ENCODE measurements around the gene WDR93. TPM values are rescaled to one million over a fixed set of nuclear protein-coding genes. Genes with fewer than 3 reads are reported as not detected.

Gene WDR93
- total RNA-seq, 2 donors from 2014 or later = 0.19 TPM; not detected in 1

DNA sequence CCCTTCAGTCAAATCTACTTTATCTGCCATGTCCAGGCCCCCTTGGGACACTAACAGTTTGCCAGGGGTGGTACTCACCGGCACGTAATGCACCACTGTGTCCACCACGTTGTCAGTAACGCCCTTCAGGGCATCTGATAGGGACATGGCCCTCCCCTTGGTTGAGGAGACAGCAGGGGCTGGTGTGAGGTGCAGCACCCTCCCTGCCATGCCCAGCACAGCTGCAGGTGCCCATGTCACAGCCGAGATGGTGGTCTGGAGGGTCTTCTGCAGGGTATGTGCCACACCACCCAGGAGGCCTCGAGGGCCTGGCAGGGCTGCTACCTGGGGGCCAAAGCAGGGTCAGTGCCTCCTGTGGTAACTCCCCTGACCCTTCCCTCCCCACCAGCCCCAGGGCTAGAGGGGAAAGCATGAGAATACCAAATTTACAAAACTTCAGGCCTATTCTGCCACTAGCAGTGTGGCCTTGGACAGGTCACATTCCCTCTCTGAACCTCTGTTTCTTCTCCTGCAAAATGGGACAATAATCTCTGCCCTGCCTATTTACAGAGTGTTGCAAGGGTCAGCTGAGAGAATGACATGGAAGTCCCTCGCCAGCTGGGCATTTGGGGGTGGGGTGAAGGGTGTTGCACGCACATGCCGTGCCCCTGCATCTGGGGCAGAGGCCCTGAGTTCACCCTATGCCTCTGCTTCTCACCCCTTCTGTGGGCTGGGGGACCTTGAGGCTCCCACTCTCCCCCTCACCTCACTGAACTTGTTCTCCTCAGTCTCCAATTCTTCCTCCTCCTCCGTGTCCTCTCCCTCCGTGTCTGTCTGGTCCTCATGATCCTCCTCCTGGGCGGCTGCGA is 23.5 kb upstream of the WDR93 start:
- Mint-ChIP-seq H3K27me3 (ENCODE audit: low read depth) (peaks cover 22% of the 10 kb centered on the region), H3K9me3 (no peaks in the 10 kb centered on the region), H3K27ac (no peak overlapping the region), H3K4me1 (ENCODE audit: low read depth) (no peaks in the 10 kb centered on the region), H3K36me3 (ENCODE audit: insufficient read depth in 2 of 2) (no peaks in the 10 kb centered on the region), H3K4me3 (no peak overlapping the region)
- DNase-seq (no peak), ATAC-seq (replicated peaks in 1 of 2) (no peak)

DNA sequence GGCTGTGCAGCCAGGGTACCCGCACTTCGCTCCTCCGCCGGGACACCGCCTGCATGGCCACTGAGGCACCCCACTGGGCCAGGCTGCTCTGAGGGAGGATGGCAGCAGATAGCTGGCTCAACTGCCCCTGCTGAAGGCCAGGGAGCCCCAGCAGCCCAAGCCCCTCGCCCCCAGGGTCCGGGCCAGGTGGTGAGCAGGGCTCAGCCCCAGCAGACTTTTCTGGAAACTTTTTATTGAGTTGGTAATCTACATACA is 23.0 kb upstream of the WDR93 start:
- H3K4me3 Mint-ChIP-seq = no peak overlapping the region
- H3K36me3 Mint-ChIP-seq (ENCODE audit: insufficient read depth in 2 of 2) = no peaks in the 10 kb centered on the region
- ATAC-seq (replicated peaks in 1 of 2) (no peak), DNase-seq (no peak)
- H3K9me3 Mint-ChIP-seq = no peaks in the 10 kb centered on the region
- H3K27me3 Mint-ChIP-seq (ENCODE audit: low read depth) = peaks cover 16% of the 10 kb centered on the region
- no peaks in the 10 kb centered on the region for H3K4me1 Mint-ChIP-seq (ENCODE audit: low read depth)
- H3K27ac Mint-ChIP-seq = no peak overlapping the region

DNA sequence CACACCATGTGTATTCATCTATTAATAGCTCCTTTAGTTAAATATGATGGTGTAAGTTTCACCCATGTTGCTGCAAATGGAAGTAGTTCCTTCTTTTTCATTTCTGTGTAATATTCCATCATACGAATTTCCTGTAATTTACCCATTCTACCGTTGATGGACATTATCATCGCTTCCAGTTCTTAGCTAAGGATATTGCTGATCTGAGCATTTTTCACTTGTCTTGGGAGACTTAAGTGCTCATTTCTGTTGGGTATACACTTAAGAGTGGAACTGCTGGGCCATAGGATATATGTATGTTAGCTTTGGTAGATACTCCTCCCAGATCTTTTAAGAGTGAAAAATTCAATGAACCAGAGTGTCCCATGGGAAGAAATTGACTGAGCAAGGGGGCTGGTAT is 22.4 kb upstream of the WDR93 start:
- no peak overlapping the region for H3K27ac Mint-ChIP-seq
- H3K27me3 Mint-ChIP-seq (ENCODE audit: low read depth) = peaks cover 11% of the 10 kb centered on the region
- ATAC-seq (replicated peaks in 1 of 2) (no peak), DNase-seq (no peak)
- no peaks in the 10 kb centered on the region for H3K9me3 Mint-ChIP-seq
- H3K4me1 Mint-ChIP-seq (ENCODE audit: low read depth) = no peaks in the 10 kb centered on the region
- no peaks in the 10 kb centered on the region for H3K36me3 Mint-ChIP-seq (ENCODE audit: insufficient read depth in 2 of 2)
- no peak overlapping the region for H3K4me3 Mint-ChIP-seq

DNA sequence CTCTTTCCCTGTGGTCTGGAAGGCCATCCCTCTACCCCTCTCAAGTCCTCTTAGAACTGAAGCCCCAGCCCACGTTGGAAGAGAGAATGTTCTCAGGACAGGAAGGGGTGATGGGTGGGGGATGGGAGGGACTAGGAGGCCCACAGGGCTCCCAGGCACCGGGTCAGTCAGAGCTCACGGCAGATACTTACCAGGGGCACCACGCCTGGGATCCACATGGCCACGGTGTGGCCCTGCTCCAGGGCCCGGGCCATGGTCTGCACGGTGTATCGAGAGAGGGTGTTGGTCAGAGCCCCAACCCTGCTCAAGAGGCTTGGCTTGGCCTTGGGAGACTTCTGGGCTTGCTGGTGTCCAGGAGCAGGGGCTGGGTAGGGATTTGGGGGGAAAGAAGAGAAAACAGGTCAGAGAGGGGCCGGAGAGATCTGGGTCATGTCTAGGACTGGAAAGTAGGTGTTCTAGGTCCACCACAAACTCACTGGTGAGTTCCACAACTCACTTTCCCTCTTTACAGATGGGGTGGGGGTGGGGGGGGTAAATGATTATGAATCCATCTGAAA is 21.2 kb upstream of the WDR93 start:
- no peak overlapping the region for H3K27ac Mint-ChIP-seq
- ATAC-seq (replicated peaks in 1 of 2) = no peak
- peaks cover 8% of the 10 kb centered on the region for H3K27me3 Mint-ChIP-seq (ENCODE audit: low read depth)
- no peaks in the 10 kb centered on the region for H3K9me3 Mint-ChIP-seq
- H3K36me3 Mint-ChIP-seq (ENCODE audit: insufficient read depth in 2 of 2) = no peaks in the 10 kb centered on the region
- DNase-seq = no peak
- H3K4me1 Mint-ChIP-seq (ENCODE audit: low read depth) = no peaks in the 10 kb centered on the region
- no peak overlapping the region for H3K4me3 Mint-ChIP-seq

- Mint-ChIP-seq H3K27me3 (ENCODE audit: low read depth) (peaks cover 3% of the 10 kb centered on the region), H3K4me3 (no peak overlapping the region)
- ATAC-seq (replicated peaks in 1 of 2) = no peak
Observed at GRCh38 chr15:89669941-89670340, 20.7 kb upstream of the WDR93 start.

DNA sequence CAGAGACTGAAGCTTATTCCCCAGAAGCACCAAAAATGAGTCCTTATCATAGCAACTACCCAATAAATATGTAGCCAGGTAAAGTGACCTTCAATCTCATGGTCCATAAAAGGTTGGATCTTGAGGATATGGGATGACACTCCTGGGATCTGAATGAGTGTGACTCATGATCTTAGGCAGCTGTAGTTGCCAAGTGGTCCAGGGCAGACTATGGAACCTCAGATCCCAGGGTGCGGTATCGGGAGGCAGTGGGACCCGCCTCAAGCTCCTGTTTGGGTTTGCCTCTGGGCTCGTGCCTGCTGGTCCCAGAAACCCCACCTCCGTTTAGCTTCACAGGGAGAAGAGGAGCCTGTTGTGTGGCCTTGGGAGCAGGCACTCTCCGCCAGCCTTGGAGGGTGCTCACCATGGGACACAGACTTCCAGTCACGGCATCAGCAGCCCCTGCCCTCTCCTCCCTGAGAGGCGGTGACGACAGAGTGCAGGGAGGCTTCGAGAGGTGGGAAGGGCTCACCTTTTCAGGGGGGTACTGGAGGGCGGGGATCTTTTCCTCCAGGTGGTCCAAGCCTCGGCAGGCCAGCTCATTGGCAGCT is 19.5 kb upstream of the WDR93 start:
- no peak for ATAC-seq (replicated peaks in 1 of 2)
- no peak for DNase-seq
- H3K36me3 Mint-ChIP-seq (ENCODE audit: insufficient read depth in 2 of 2) = no peaks in the 10 kb centered on the region
- H3K27me3 Mint-ChIP-seq (ENCODE audit: low read depth) = no peaks in the 10 kb centered on the region
- H3K4me3 Mint-ChIP-seq = no peak overlapping the region
- no peaks in the 10 kb centered on the region for H3K4me1 Mint-ChIP-seq (ENCODE audit: low read depth)
- H3K27ac Mint-ChIP-seq = no peak overlapping the region
- H3K9me3 Mint-ChIP-seq = no peaks in the 10 kb centered on the region

More at GRCh38 chr15:89669941-89670340, 20.7 kb upstream of the WDR93 start:
- Mint-ChIP-seq H3K9me3 (no peaks in the 10 kb centered on the region), H3K36me3 (ENCODE audit: insufficient read depth in 2 of 2) (no peaks in the 10 kb centered on the region), H3K4me1 (ENCODE audit: low read depth) (no peaks in the 10 kb centered on the region), H3K27ac (no peak overlapping the region)
- DNase-seq = no peak

GRCh38 chr15:89671687-89672086 is 18.9 kb upstream of the WDR93 start:
- H3K27me3 Mint-ChIP-seq (ENCODE audit: low read depth) = no peaks in the 10 kb centered on the region
- H3K9me3 Mint-ChIP-seq = no peaks in the 10 kb centered on the region
- H3K27ac Mint-ChIP-seq = no peak overlapping the region
- ATAC-seq (replicated peaks in 1 of 2) = no peak
- H3K4me1 Mint-ChIP-seq (ENCODE audit: low read depth) = no peaks in the 10 kb centered on the region
- DNase-seq = no peak
- no peak overlapping the region for H3K4me3 Mint-ChIP-seq
- H3K36me3 Mint-ChIP-seq (ENCODE audit: insufficient read depth in 2 of 2) = no peaks in the 10 kb centered on the region

DNA sequence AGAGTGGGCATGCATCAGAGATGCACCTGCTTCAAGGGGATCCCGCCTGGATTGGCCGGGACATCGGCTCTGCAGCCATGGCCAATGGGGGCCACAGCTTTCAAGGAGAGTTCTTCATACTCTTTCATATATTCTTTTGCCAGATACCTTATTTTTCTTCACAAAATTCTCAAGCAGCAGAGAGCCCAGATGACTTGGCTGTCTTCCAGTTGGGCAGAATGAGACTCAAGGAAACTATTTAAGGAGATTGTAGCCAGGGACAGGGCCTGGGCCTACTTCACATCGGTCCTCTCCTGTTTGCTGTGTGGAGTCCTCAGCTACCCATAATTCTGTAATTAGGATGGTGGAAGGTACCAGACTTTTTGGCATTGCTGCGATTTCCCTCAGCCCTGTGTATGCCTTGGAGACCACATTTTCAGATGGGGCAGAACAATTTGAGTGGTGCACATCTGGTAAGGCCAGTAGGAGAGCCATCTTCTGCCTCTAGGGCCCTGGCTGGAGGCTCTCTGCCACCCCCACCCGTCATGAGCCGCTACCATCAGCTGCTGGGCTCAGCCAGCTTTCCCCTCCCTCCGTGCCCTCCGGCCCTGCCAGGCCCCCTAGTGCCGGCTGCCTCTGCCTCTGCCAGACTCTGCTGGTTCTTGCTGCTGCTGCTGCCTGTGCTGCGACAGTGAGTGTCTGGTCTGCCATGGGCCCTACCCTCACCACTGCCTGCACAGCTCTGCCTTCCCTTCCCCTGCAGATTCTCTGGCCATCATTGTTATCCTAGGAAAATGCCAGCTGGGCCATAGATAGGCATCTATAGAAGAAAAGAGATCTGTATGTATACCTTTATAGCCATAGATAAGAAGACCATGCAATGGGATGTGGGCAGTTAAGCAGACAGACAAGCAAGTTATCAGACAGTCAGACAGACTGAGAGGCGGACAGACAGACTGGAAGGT is 18.1 kb upstream of the WDR93 start:
- no peak overlapping the region for H3K4me3 Mint-ChIP-seq
- no peak for DNase-seq
- no peaks in the 10 kb centered on the region for H3K36me3 Mint-ChIP-seq (ENCODE audit: insufficient read depth in 2 of 2)
- no peaks in the 10 kb centered on the region for H3K4me1 Mint-ChIP-seq (ENCODE audit: low read depth)
- H3K27me3 Mint-ChIP-seq (ENCODE audit: low read depth) = no peaks in the 10 kb centered on the region
- H3K9me3 Mint-ChIP-seq = no peaks in the 10 kb centered on the region
- H3K27ac Mint-ChIP-seq = no peak overlapping the region
- no peak for ATAC-seq (replicated peaks in 1 of 2)

DNA sequence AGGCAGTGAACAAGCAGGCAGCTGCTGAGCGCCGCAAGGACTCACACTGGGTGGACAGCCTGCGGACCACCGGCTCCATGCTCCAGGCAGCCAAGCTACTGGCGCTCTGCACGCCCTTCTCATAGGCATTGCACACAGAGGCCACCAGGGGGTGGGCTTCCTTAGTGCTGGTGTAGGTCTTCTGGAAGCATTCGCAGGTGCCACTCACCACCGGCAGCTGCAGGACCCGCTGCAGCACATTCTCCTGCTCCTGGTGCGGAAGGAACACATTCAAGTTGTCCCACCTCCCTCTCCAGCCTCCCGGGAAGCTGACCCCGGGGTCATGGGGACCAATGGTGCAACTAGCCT is 17.5 kb upstream of the WDR93 start:
- Mint-ChIP-seq H3K27me3 (ENCODE audit: low read depth) (no peaks in the 10 kb centered on the region), H3K9me3 (no peaks in the 10 kb centered on the region), H3K27ac (no peak overlapping the region), H3K4me3 (no peak overlapping the region), H3K4me1 (ENCODE audit: low read depth) (no peaks in the 10 kb centered on the region), H3K36me3 (ENCODE audit: insufficient read depth in 2 of 2) (no peaks in the 10 kb centered on the region)
- ATAC-seq (replicated peaks in 1 of 2) (peak; percentile 32 to 54), DNase-seq (peak; percentile 31 to 37)

DNA sequence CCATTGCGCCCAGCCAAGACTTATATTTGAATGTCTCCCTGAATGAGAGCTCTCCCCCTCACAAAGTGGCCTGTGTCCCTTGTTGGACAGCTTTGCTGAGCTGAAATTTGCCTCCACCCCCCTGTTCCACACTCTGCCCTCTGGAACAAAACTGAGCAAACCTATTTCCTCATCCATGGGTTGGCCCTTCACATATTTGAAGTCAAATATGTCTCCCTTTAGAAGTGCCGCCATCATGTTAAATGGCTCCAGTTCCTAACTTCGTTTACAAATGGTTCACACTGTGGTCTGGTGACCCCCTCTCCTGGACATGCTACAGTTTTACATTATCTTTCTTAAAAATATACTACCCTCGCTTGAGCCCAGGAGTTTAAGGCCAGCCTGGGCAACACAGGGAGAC is 16.1 kb upstream of the WDR93 start:
- ATAC-seq (replicated peaks in 1 of 2) (no peak), DNase-seq (no peak)
- H3K27ac Mint-ChIP-seq = no peak overlapping the region
- no peaks in the 10 kb centered on the region for H3K4me1 Mint-ChIP-seq (ENCODE audit: low read depth)
- H3K9me3 Mint-ChIP-seq = no peaks in the 10 kb centered on the region
- no peak overlapping the region for H3K4me3 Mint-ChIP-seq
- H3K36me3 Mint-ChIP-seq (ENCODE audit: insufficient read depth in 2 of 2) = no peaks in the 10 kb centered on the region
- no peaks in the 10 kb centered on the region for H3K27me3 Mint-ChIP-seq (ENCODE audit: low read depth)

- no peak overlapping the region for H3K4me3 Mint-ChIP-seq
- H3K27me3 Mint-ChIP-seq (ENCODE audit: low read depth) = no peaks in the 10 kb centered on the region
- H3K36me3 Mint-ChIP-seq (ENCODE audit: insufficient read depth in 2 of 2) = no peaks in the 10 kb centered on the region
- ATAC-seq (replicated peaks in 1 of 2) (no peak), DNase-seq (no peak)
- no peaks in the 10 kb centered on the region for H3K4me1 Mint-ChIP-seq (ENCODE audit: low read depth)
- no peak overlapping the region for H3K27ac Mint-ChIP-seq
- no peaks in the 10 kb centered on the region for H3K9me3 Mint-ChIP-seq
Observed at GRCh38 chr15:89675606-89676005, 15.0 kb upstream of the WDR93 start.

DNA sequence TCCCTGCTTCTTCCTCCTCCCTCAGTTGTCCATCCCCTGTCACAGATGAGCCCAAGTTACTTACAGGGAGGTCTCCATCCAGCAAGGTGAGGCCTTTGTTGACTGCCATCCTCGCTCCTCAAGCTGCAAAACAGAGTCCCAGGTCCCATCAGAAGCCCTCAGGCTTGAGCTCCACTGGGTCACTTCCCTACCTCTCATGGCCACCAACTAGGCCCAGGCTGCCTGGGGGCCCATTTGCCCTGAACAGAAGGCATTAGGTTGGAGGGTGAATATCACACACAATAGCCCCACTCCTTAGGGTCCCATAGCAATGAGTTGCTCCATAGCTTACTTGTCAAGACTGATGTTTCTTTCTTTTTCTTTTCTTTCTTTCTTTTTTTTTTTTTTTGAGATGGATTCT is 13.2 kb upstream of the WDR93 start:
- Mint-ChIP-seq H3K27ac (no peak overlapping the region), H3K36me3 (ENCODE audit: insufficient read depth in 2 of 2) (no peaks in the 10 kb centered on the region), H3K9me3 (no peaks in the 10 kb centered on the region), H3K27me3 (ENCODE audit: low read depth) (no peaks in the 10 kb centered on the region), H3K4me1 (ENCODE audit: low read depth) (no peaks in the 10 kb centered on the region), H3K4me3 (no peak overlapping the region)
- ATAC-seq (replicated peaks in 1 of 2) (no peak), DNase-seq (no peak)

DNA sequence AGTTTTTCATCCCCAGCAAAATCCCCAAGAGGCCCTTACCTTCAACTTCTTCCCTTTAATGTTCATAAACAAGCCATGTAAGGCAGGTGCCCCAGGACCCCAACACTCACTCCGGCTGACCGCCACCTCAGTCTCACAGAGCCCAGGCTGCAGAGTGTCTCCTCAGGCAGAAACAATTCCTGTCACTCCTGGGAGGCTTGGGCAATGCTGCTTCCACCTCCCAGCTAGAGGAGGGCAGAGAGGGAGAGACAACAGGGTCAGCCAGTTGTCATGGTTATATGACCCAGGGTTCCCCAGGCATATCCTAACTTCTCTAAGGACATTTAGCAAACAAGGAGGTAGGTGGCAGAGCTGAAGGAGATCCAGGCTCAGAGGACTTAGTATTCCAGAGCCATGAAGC is 11.4 kb upstream of the WDR93 start, which contains the start of gene PLIN1:
Gene PLIN1 (minus strand): TSS at position 156 of the 400 bp plus-strand sequence. CDS start 1,878 bp downstream, outside the sequence.
- Mint-ChIP-seq H3K4me3 (no peak within 1 kb of the TSS), H3K4me1 (ENCODE audit: low read depth) (no peaks in the 10 kb centered on the region), H3K27me3 (ENCODE audit: low read depth) (no peaks in the 10 kb centered on the region), H3K27ac (no peak within 1 kb of the TSS), H3K9me3 (no peaks in the 10 kb centered on the region), H3K36me3 (ENCODE audit: insufficient read depth in 2 of 2) (no peaks in the 10 kb centered on the region)
- no peak for DNase-seq
- no peak for ATAC-seq (replicated peaks in 1 of 2)
